ENCODE measurements around the gene MAP3K1. TPM values are rescaled to one million over a fixed set of nuclear protein-coding genes. Genes with fewer than 3 reads are reported as not detected.

Gene MAP3K1
- total RNA-seq, 1 experiment from 2014 or later: 8.5 TPM

DNA sequence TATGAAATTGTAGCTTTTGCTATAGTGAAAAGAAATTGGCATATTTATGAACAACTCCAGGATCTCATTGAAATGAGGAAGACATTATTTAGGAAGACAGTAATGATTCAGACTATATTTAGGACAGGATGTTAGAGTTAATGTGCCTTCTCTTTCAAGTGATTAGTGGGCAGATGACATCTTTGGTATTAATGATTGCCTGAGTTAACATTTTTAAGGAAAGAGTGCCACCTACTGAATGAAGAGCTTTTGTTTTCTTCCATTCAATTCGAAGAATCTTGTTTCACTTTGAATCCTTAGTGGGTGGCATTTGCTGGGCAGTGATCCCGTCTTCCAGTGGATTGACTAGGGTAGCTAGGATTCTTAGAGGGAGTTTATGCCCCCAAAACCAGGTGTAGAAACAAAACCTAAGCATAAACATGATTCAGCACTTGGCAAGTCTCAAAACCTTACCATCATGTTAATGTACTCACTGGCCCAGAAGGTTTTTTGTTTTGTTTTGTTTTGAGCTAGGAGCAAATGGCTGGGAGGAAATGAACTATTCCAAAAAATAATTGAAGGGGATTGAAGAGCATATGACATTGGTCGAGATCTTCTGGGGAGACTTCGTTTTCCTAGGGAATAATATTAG lies 23.2 kb downstream of the MAP3K1 start:
- no peaks in the 10 kb centered on the region for H3K9me3 ChIP-seq (ENCODE audit: control insufficient read depth in 1 of 2, insufficient read depth in 1 of 2, low read depth in 1 of 2, low read length in 2 of 2)
- H3K36me3 ChIP-seq (ENCODE audit: control insufficient read depth in 1 of 2, insufficient read depth in 2 of 2, low read length in 2 of 2): no peaks in the 10 kb centered on the region
- peak overlapping the region; percentile 59 for H3K4me2 ChIP-seq (ENCODE audit: low read length)
- no peaks in the 10 kb centered on the region for H3K27me3 ChIP-seq (ENCODE audit: insufficient read depth, low read length)
- BruUV-seq (replicated peaks): no TSS peak
- H2AFZ ChIP-seq (ENCODE audit: low read depth, low read length, poor library complexity, severe bottlenecking): no peak overlapping the region
- H3K4me1 ChIP-seq (ENCODE audit: control insufficient read depth in 1 of 2, insufficient read depth in 2 of 2, low read length in 2 of 2): peaks cover 2 to 5% of the 10 kb centered on the region in 2 experiments; a peak in 2 of 4 replicates
- RAD21 ChIA-PET (ENCODE audit: low non-redundant PET in 1 of 2, low total read pairs in 2 of 2, uncharacterized antibody in 2 of 2, unreplicated experiment in 2 of 2): interaction anchor here (0.7 to 2.9 kb wide), 4 partner anchors 300 to 574 kb away, joined by 3 to 24 read pairs (median 8); no protein-coding TSS in a partner anchor
- ATAC-seq (peak; percentile 60; the same call in 1 of the 2 replicates), DNase-seq (ENCODE audit: low read depth, low spot score) (no peak)
- H3K79me2 ChIP-seq (ENCODE audit: insufficient read depth, low read length): peaks cover 28% of the 10 kb centered on the region
- no peak overlapping the region for H3K4me3 ChIP-seq (replicated peaks in 1 of 2; ENCODE audit: low read depth in 1 of 2, low read length in 2 of 2)
- CTCF ChIA-PET: interaction anchor here (0.5 to 3.2 kb wide), 16 partner anchors 9 to 902 kb away, joined by 3 to 124 read pairs (median 4); no protein-coding TSS in a partner anchor
- POLR2A ChIA-PET: interaction anchor here (0.8 to 1.3 kb wide), 2 partner anchors 10 to 568 kb away, joined by 3 to 7 read pairs; no protein-coding TSS in a partner anchor
- H3K9ac ChIP-seq (ENCODE audit: low read length): no peak overlapping the region
- H4K20me1 ChIP-seq (ENCODE audit: insufficient read depth): no peaks in the 10 kb centered on the region
- no peaks in the 10 kb centered on the region for H3K9me2 ChIP-seq (ENCODE audit: insufficient read depth)
- intact Hi-C loops (cut with micrococcal nuclease): loop anchor here (1.0 to 2.0 kb wide), 2 partner anchors 568 to 902 kb away; no protein-coding TSS in a partner anchor
- TF ChIP-seq, protein P1, sequence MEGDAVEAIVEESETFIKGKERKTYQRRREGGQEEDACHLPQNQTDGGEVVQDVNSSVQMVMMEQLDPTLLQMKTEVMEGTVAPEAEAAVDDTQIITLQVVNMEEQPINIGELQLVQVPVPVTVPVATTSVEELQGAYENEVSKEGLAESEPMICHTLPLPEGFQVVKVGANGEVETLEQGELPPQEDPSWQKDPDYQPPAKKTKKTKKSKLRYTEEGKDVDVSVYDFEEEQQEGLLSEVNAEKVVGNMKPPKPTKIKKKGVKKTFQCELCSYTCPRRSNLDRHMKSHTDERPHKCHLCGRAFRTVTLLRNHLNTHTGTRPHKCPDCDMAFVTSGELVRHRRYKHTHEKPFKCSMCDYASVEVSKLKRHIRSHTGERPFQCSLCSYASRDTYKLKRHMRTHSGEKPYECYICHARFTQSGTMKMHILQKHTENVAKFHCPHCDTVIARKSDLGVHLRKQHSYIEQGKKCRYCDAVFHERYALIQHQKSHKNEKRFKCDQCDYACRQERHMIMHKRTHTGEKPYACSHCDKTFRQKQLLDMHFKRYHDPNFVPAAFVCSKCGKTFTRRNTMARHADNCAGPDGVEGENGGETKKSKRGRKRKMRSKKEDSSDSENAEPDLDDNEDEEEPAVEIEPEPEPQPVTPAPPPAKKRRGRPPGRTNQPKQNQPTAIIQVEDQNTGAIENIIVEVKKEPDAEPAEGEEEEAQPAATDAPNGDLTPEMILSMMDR (IDR thresholded peaks at IDR 0.05 in 2 of 3, conservative IDR thresholded peaks at IDR 0.05 in 1 of 3; ENCODE audit: borderline replicate concordance in 1 of 3, insufficient read depth in 1 of 3, low read depth in 2 of 3, low read length in 2 of 3): peak in 2 of 3 experiments; percentile 60 to 65; a peak in 3 of 6 replicates
- TF ChIP-seq, protein P2, sequence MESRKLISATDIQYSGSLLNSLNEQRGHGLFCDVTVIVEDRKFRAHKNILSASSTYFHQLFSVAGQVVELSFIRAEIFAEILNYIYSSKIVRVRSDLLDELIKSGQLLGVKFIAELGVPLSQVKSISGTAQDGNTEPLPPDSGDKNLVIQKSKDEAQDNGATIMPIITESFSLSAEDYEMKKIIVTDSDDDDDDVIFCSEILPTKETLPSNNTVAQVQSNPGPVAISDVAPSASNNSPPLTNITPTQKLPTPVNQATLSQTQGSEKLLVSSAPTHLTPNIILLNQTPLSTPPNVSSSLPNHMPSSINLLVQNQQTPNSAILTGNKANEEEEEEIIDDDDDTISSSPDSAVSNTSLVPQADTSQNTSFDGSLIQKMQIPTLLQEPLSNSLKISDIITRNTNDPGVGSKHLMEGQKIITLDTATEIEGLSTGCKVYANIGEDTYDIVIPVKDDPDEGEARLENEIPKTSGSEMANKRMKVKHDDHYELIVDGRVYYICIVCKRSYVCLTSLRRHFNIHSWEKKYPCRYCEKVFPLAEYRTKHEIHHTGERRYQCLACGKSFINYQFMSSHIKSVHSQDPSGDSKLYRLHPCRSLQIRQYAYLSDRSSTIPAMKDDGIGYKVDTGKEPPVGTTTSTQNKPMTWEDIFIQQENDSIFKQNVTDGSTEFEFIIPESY (IDR thresholded peaks at IDR 0.05; ENCODE audit: extremely low read depth, insufficient replicate concordance, low read length): no peak
- TF ChIP-seq RAD21 (IDR thresholded peaks at IDR 0.05; ENCODE audit: low read depth): peak; percentile 85
- no peak overlapping the region for H3K27ac ChIP-seq (ENCODE audit: low read depth, low read length)
